ENCODE data around the gene JAKMIP3.

GRCh38 chr10:132069849-132070182 is 4.1 kb downstream of the JAKMIP3 start:
- TF ChIP-seq POLR2A (IDR thresholded peaks at IDR 0.05) (no peak), CTCF (IDR thresholded peaks at IDR 0.05) (no peak)

All from adrenal gland (tissue), 5 donors.